Measurements from ENCODE around the gene TM6SF1. TPM values are rescaled to one million over a fixed set of nuclear protein-coding genes. Genes with fewer than 3 reads are reported as not detected.

The TM6SF1 gene
- total RNA-seq, 1 experiment from 2014 or later = 0.69 TPM

DNA sequence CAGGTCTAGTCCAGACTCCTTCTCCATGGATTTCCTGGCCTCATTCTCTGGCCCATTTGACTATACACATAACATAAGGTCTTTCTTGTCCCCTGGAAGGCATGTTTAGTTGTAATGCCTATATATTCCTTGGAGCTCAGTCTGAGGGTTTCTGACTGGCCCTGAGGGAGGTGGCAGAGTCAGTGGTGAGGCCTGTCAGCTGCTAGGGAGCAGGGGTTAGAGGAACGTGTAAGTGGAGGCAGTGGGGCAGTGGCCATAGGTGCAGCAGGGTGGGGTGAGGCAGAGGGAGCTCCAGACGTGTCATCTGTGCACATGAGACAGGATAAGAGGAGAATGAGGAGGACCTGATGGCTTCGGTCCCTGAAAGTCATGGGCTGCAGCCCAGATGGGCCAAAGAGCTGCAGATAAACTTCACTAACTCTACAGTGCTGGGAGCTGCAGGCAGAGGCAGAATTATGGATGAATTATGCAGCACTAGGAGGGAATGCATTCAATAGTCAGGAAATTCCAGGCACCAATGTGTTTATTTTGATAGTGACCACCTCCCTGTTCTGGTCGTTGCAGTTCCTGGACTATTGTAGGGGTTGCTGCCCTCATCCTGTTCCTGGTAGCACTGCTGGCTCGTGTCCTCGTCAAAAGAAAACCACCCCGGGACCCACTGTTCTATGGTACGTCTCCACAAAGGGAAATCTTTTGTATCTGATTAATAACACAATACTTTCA, 4.9 kb downstream of the TM6SF1 start:
- in situ Hi-C loops (cut with HindIII; ENCODE audit: low pct_unique_long_range_greater_than_20kb, low sequenced_read_pairs) = no loop called here
- Histone ChIP-seq H3K9me3 (ENCODE audit: control insufficient read depth, insufficient read depth, low read depth, low read length) (no peaks in the 10 kb centered on the region), H3K36me3 (ENCODE audit: control insufficient read depth, insufficient read depth, low read length) (no peaks in the 10 kb centered on the region), H3K4me3 (ENCODE audit: low read depth in 2 of 2, low read length in 2 of 2) (no peak overlapping the region), H3K27ac (ENCODE audit: low read length) (no peak overlapping the region), H3K27me3 (ENCODE audit: control insufficient read depth, insufficient read depth, low read length) (no peaks in the 10 kb centered on the region), H3K4me1 (ENCODE audit: control insufficient read depth, insufficient read depth, low read length) (no peaks in the 10 kb centered on the region)
- DNase-seq (ENCODE audit: low read depth, low spot score) (no peak), ATAC-seq (no peak)
- POLR2A ChIA-PET = no interaction called here
- CTCF ChIA-PET = no interaction called here
- intact Hi-C loops (cut with micrococcal nuclease; ENCODE audit: unreplicated experiment) = no loop called here
- no TSS peak for BruUV-seq (replicated peaks)
- TF ChIP-seq POLR2AphosphoS5 (IDR thresholded peaks at IDR 0.05; ENCODE audit: low read depth, low read length) (no peak), SIN3A (IDR thresholded peaks at IDR 0.05; ENCODE audit: borderline replicate concordance, insufficient read depth, low read depth, low read length) (no peak), TCF7L2 (IDR thresholded peaks at IDR 0.05; ENCODE audit: low read depth, low read length) (no peak)
- TF ChIP-seq, protein P1, sequence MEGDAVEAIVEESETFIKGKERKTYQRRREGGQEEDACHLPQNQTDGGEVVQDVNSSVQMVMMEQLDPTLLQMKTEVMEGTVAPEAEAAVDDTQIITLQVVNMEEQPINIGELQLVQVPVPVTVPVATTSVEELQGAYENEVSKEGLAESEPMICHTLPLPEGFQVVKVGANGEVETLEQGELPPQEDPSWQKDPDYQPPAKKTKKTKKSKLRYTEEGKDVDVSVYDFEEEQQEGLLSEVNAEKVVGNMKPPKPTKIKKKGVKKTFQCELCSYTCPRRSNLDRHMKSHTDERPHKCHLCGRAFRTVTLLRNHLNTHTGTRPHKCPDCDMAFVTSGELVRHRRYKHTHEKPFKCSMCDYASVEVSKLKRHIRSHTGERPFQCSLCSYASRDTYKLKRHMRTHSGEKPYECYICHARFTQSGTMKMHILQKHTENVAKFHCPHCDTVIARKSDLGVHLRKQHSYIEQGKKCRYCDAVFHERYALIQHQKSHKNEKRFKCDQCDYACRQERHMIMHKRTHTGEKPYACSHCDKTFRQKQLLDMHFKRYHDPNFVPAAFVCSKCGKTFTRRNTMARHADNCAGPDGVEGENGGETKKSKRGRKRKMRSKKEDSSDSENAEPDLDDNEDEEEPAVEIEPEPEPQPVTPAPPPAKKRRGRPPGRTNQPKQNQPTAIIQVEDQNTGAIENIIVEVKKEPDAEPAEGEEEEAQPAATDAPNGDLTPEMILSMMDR (IDR thresholded peaks at IDR 0.05) = no peak
- TF ChIP-seq, protein P2, sequence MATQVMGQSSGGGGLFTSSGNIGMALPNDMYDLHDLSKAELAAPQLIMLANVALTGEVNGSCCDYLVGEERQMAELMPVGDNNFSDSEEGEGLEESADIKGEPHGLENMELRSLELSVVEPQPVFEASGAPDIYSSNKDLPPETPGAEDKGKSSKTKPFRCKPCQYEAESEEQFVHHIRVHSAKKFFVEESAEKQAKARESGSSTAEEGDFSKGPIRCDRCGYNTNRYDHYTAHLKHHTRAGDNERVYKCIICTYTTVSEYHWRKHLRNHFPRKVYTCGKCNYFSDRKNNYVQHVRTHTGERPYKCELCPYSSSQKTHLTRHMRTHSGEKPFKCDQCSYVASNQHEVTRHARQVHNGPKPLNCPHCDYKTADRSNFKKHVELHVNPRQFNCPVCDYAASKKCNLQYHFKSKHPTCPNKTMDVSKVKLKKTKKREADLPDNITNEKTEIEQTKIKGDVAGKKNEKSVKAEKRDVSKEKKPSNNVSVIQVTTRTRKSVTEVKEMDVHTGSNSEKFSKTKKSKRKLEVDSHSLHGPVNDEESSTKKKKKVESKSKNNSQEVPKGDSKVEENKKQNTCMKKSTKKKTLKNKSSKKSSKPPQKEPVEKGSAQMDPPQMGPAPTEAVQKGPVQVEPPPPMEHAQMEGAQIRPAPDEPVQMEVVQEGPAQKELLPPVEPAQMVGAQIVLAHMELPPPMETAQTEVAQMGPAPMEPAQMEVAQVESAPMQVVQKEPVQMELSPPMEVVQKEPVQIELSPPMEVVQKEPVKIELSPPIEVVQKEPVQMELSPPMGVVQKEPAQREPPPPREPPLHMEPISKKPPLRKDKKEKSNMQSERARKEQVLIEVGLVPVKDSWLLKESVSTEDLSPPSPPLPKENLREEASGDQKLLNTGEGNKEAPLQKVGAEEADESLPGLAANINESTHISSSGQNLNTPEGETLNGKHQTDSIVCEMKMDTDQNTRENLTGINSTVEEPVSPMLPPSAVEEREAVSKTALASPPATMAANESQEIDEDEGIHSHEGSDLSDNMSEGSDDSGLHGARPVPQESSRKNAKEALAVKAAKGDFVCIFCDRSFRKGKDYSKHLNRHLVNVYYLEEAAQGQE (IDR thresholded peaks at IDR 0.05; ENCODE audit: insufficient read depth in 1 of 2, low read depth in 2 of 2, low read length in 1 of 2) = no peak

DNA sequence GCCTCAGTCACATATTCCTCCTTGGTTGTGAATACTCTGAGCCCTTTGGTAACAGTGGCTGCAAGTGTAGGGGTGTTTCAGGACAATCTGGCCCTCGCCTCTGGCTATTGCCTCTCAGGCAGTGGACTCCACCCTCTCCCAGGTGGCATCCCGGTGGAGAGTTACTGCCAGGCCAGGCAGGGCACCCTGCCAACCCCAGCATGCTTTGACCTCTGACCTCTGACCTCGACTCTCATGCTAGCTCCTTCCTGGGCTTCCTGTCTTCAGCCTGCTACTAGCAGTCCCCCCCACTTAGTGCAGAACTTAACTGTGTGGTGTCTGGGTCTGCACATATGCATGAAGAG, 5.5 kb downstream of the TM6SF1 start:
- Histone ChIP-seq H3K4me1 (ENCODE audit: control insufficient read depth, insufficient read depth, low read length) (no peaks in the 10 kb centered on the region), H3K9me3 (ENCODE audit: control insufficient read depth, insufficient read depth, low read depth, low read length) (no peaks in the 10 kb centered on the region), H3K27ac (ENCODE audit: low read length) (no peak overlapping the region), H3K27me3 (ENCODE audit: control insufficient read depth, insufficient read depth, low read length) (no peaks in the 10 kb centered on the region), H3K36me3 (ENCODE audit: control insufficient read depth, insufficient read depth, low read length) (no peaks in the 10 kb centered on the region), H3K4me3 (ENCODE audit: low read depth in 2 of 2, low read length in 2 of 2) (no peak overlapping the region)
- ATAC-seq (no peak), DNase-seq (ENCODE audit: low read depth, low spot score) (no peak)
- in situ Hi-C loops (cut with HindIII; ENCODE audit: low pct_unique_long_range_greater_than_20kb, low sequenced_read_pairs) = no loop called here
- BruUV-seq (replicated peaks) = no TSS peak
- POLR2A ChIA-PET = no interaction called here
- TF ChIP-seq, protein P1 (IDR thresholded peaks at IDR 0.05) = no peak
- TF ChIP-seq POLR2AphosphoS5 (IDR thresholded peaks at IDR 0.05; ENCODE audit: low read depth, low read length) (no peak), SIN3A (IDR thresholded peaks at IDR 0.05; ENCODE audit: borderline replicate concordance, insufficient read depth, low read depth, low read length) (no peak), TCF7L2 (IDR thresholded peaks at IDR 0.05; ENCODE audit: low read depth, low read length) (no peak)
- TF ChIP-seq, protein P2 (IDR thresholded peaks at IDR 0.05; ENCODE audit: insufficient read depth in 1 of 2, low read depth in 2 of 2, low read length in 1 of 2) = no peak
- CTCF ChIA-PET = no interaction called here
- intact Hi-C loops (cut with micrococcal nuclease; ENCODE audit: unreplicated experiment) = no loop called here

All from Panc1 (cell line).